NB4 (cell line): ENCODE data around the gene SLC66A2.

Experiments used
- CTCF ChIP-seq: IDR thresholded peaks from one replicate; pipeline ENCODE4 v1.5.1; 2012; ENCODE audit warnings: low read depth, low read length
- MAX ChIP-seq: IDR thresholded peaks from 2 replicates; pipeline ENCODE4 v1.6.1; 2011; ENCODE audit warnings: low read depth, low read length

- TF ChIP-seq CTCF (no peak), MAX (no peak)
Measured at GRCh38 chr18:79861687-79862086, 89.8 kb downstream of the SLC66A2 start.
